ENCODE measurements around the gene CABP1. TPM values are rescaled to one million over a fixed set of nuclear protein-coding genes. Genes with fewer than 3 reads are reported as not detected.
A peak's percentile ranks its signal among the peaks of the same experiment; 100 is the strongest.

CABP1 gene
- total RNA-seq, 1 donor from 2014 or later: not detected

GRCh38 chr12:120646044-120646443, 5.6 kb downstream of the CABP1 start:
- Histone ChIP-seq H3K27me3 (ENCODE audit: control insufficient read depth, insufficient read depth, low read length) (peaks cover 18% of the 10 kb centered on the region), H3K4me3 (ENCODE audit: low read depth, low read length) (no peak overlapping the region), H3K36me3 (ENCODE audit: control insufficient read depth, insufficient read depth, low read length) (no peaks in the 10 kb centered on the region)
- TF ChIP-seq CTCF (IDR thresholded peaks at IDR 0.05; ENCODE audit: insufficient read depth, low read length, severe bottlenecking): no peak
- DNase-seq (ENCODE audit: low read depth): no peak
- FAIRE-seq: no peak

DNA sequence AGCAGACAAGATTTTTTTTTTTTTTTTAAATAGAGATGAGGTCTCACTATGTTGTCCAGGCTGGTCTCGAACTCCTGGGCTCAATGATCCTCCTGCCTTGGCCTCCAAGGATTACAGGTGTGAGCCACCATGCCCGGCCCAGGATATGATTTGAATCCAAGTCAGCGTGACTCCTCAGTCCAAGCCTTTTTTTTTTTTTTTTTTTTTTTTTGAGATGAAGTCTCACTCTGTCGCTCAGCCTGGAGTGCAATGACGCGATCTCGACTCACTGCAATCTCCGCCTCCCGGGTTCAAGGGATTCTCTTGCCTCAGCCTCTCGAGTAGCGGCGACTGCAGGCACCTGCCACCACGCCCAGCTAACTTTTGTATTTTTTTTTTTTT, 6.9 kb downstream of the CABP1 start:
- FAIRE-seq (no peak), DNase-seq (ENCODE audit: low read depth) (no peak)
- Histone ChIP-seq H3K4me3 (ENCODE audit: low read depth, low read length) (no peak overlapping the region), H3K27me3 (ENCODE audit: control insufficient read depth, insufficient read depth, low read length) (peaks cover 16% of the 10 kb centered on the region), H3K36me3 (ENCODE audit: control insufficient read depth, insufficient read depth, low read length) (no peaks in the 10 kb centered on the region)
- TF ChIP-seq CTCF (IDR thresholded peaks at IDR 0.05; ENCODE audit: insufficient read depth, low read length, severe bottlenecking): no peak

DNA sequence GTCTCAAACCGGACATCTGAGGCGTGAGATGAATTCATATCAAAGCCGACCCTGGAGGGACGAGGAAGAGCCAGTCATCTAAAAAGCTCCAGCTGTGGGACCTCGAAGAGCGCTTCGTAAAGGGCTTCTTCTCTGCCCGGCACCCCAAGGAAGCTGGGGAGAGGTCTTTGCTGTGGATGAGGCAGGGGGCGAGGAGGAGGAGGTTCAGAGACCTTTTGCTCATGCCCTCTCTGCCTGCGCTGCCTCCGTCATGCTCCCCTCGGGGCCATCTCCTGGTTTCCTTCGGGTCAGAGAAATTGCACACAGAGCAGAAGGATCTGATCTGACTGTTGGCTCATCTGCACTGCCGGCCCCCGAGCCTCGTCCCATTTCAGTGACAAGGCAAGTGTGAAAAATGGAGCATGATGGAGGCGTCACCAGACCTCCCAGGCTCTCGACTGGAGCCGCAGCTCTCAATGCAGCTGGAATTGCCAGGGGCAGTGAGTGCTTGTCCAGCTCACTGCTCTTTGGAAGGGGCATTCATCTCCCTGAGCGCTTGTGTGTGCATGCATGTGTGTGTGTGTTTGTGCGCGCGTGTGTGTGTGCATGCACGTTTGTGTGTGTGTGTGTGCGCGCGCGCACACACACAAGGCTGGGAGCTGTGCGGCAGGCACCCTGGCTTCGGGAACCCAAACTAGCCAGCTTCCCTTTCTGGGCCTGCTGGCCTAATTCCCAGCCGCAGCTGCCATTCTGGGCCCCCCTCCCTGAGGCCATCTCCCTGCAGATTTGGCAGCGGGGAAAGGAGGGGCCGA, 9.2 kb downstream of the CABP1 start:
- FAIRE-seq (no peak), DNase-seq (ENCODE audit: low read depth) (no peak)
- H3K27me3 ChIP-seq (ENCODE audit: control insufficient read depth, insufficient read depth, low read length): peaks cover 17% of the 10 kb centered on the region
- TF ChIP-seq CTCF (IDR thresholded peaks at IDR 0.05; ENCODE audit: insufficient read depth, low read length, severe bottlenecking): no peak
- no peak overlapping the region for H3K4me3 ChIP-seq (ENCODE audit: low read depth, low read length)
- H3K36me3 ChIP-seq (ENCODE audit: control insufficient read depth, insufficient read depth, low read length): no peaks in the 10 kb centered on the region

DNA sequence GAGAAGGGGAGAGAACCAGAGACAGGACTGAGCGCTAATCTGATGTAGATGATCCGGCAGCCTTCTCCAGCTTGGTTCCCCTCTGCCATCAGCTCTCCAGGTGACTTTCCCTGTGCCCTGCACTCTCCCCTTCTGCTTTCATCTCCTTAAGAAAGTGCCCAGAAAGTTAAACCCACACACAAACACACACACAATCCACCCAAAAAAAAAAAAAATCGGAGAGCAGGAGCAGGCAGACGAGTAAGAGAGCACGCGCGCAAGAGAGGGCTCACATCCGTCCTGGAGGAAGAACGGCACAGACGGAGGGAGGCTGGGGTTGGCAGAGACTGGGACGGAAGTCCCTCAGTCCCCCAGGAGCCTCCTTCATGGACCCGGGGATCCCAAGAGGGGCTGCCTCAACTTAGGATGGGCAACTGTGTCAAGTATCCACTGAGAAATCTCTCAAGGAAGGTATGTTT, 9.8 kb downstream of the CABP1 start:
- Histone ChIP-seq H3K36me3 (ENCODE audit: control insufficient read depth, insufficient read depth, low read length) (no peaks in the 10 kb centered on the region), H3K27me3 (ENCODE audit: control insufficient read depth, insufficient read depth, low read length) (peaks cover 17% of the 10 kb centered on the region), H3K4me3 (ENCODE audit: low read depth, low read length) (no peak overlapping the region)
- DNase-seq (ENCODE audit: low read depth) (no peak), FAIRE-seq (no peak)
- no peak for TF ChIP-seq CTCF (IDR thresholded peaks at IDR 0.05; ENCODE audit: insufficient read depth, low read length, severe bottlenecking)

DNA sequence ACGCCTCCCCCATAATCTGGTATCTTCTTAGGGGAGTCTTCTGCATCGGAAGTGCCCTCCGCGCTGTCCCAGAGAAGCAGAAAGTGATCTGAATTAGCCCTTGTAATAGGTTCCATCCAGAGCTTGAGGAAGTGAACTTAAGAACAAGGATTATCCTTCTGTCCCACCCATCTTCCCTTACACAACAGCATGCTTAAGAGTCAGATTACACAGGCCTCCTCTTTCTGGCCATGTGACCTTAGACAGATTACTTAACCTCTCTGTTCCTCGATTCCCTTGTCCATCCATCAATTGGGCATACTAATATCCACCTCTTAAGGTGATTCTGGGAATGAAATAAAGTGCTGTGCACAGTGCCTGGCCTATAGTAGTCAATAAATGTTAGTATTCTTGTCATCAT, 11.4 kb downstream of the CABP1 start:
- peak; percentile 21 for DNase-seq (ENCODE audit: low read depth)
- no peak for FAIRE-seq
- no peaks in the 10 kb centered on the region for H3K36me3 ChIP-seq (ENCODE audit: control insufficient read depth, insufficient read depth, low read length)
- H3K27me3 ChIP-seq (ENCODE audit: control insufficient read depth, insufficient read depth, low read length): peaks cover 17% of the 10 kb centered on the region
- H3K4me3 ChIP-seq (ENCODE audit: low read depth, low read length): no peak overlapping the region
- TF ChIP-seq CTCF (IDR thresholded peaks at IDR 0.05; ENCODE audit: insufficient read depth, low read length, severe bottlenecking): no peak
